ENCODE results near the gene ROBO1. TPM values are rescaled to one million over a fixed set of nuclear protein-coding genes. Genes with fewer than 3 reads are reported as not detected.

ROBO1 gene
- total and polyA plus RNA-seq, 2 donors (not counting 3 experiments of a cell fraction or from before 2014, with no cell fraction given): 5.9 to 14.2 TPM

- BruUV-seq (replicated peaks): no TSS peak
- Histone ChIP-seq H3K27me3 (ENCODE audit: control insufficient read depth in 2 of 2, insufficient read depth in 2 of 2, low read length in 2 of 2) (no peaks in the 10 kb centered on the region), H3K9me3 (replicated peaks; ENCODE audit: control insufficient read depth, insufficient read depth, low read length) (no peaks in the 10 kb centered on the region), H3K27ac (ENCODE audit: insufficient read depth, low read depth, low read length) (no peak overlapping the region), H3K79me2 (ENCODE audit: control insufficient read depth, insufficient read depth, low read length) (no peaks in the 10 kb centered on the region), H3K9me1 (replicated peaks; ENCODE audit: control insufficient read depth, extremely low read depth, insufficient read depth, low read length) (no peaks in the 10 kb centered on the region), H4K20me1 (replicated peaks; ENCODE audit: control insufficient read depth, extremely low read depth, insufficient read depth, low read length) (no peaks in the 10 kb centered on the region), H3K4me1 (ENCODE audit: control insufficient read depth, extremely low read depth, insufficient read depth, low read length) (no peaks in the 10 kb centered on the region), H2AFZ (ENCODE audit: low read depth, low read length) (no peak overlapping the region), H3K4me2 (ENCODE audit: insufficient read depth, low read length) (no peak overlapping the region), H3K36me3 (ENCODE audit: control insufficient read depth in 2 of 2, extremely low read depth in 1 of 2, insufficient read depth in 2 of 2, low read length in 2 of 2) (no peaks in the 10 kb centered on the region), H3K4me3 (replicated peaks in 1 of 3; ENCODE audit: insufficient read depth in 1 of 3, low read depth in 1 of 3, low read length in 3 of 3) (no peak overlapping the region), H3K9ac (replicated peaks; ENCODE audit: extremely low read depth, insufficient read depth, low read length) (no peak overlapping the region)
- no peak for TF ChIP-seq JUN (IDR thresholded peaks at IDR 0.05; ENCODE audit: borderline replicate concordance, insufficient read depth, insufficient read length, low read depth)
- TF ChIP-seq POLR2A (IDR thresholded peaks at IDR 0.05; ENCODE audit: low read depth, low read length): no peak
- no peak for TF ChIP-seq POLR2AphosphoS5 (IDR thresholded peaks at IDR 0.05; ENCODE audit: insufficient read depth, low read depth, low read length)
- no peak for TF ChIP-seq MAX (IDR thresholded peaks at IDR 0.05; ENCODE audit: insufficient read depth, insufficient read length)
- TF ChIP-seq CTCF (IDR thresholded peaks at IDR 0.05; ENCODE audit: extremely low read depth in 1 of 2, insufficient read depth in 1 of 2, low read depth in 1 of 2, low read length in 2 of 2): no peak
- TF ChIP-seq FOS (IDR thresholded peaks at IDR 0.05; ENCODE audit: borderline replicate concordance, insufficient read depth, low read length): no peak
- TF ChIP-seq MYC (IDR thresholded peaks at IDR 0.05; ENCODE audit: low read depth, low read length): no peak
- no peak for TF ChIP-seq GATA2 (IDR thresholded peaks at IDR 0.05; ENCODE audit: insufficient read depth, insufficient read length, low read depth, low read length)
- no peak for TF ChIP-seq EZH2 (IDR thresholded peaks at IDR 0.05; ENCODE audit: borderline replicate concordance, low read depth, low read length, severe bottlenecking)
- ChIA-PET CTCF (no interaction called here), POLR2A (no interaction called here)
- intact Hi-C loops (cut with micrococcal nuclease) (no loop called here), dilution Hi-C loops (cut with MboI; ENCODE audit: extremely low pct_ligation_motif_present, low sequenced_read_pairs) (no loop called here)
- DNase-seq (ENCODE audit: low read depth, low spot score) (no peak), FAIRE-seq (no peak)
These were observed 975.1 kb downstream of the ROBO1 start for GRCh38 chr3:78792733-78793132.

Data from endothelial cell of umbilical vein (primary cell).